Measurements from ENCODE around the gene DIO3.

DIO3 gene

DNA sequence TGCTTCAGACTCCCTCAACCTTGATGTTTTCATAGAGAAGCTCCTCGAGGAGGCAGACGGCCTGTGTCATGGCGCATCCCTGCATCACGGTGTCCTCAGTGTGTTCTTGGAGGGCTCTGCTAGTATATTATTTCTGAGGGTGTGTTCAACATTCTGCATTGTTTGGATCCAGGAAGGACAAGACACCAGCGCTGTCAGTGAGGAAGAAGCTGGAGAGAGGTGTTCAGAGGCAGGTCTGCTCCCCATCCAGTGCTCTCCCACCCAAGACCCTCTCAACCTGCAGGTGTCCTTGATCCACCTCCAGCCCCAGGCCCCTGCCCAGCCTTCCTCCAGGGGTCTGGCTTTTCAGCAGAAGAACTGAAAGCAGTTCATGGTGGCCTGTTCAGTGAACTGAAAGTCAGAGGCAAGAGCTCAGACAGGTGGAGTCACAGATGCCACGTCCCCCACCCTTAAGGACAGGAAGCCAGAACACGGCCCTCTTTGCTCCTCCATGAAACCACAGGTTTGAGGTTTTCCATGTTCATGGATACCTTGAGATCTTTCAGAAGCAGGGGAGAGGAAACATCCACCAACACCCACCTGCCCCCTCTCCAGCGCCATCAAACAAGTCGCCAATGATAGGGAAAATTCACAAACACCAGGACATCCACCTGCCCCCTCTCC lies 37.4 kb downstream of the DIO3 start:
- no peak for DNase-seq (ENCODE audit: low spot score)

DNA sequence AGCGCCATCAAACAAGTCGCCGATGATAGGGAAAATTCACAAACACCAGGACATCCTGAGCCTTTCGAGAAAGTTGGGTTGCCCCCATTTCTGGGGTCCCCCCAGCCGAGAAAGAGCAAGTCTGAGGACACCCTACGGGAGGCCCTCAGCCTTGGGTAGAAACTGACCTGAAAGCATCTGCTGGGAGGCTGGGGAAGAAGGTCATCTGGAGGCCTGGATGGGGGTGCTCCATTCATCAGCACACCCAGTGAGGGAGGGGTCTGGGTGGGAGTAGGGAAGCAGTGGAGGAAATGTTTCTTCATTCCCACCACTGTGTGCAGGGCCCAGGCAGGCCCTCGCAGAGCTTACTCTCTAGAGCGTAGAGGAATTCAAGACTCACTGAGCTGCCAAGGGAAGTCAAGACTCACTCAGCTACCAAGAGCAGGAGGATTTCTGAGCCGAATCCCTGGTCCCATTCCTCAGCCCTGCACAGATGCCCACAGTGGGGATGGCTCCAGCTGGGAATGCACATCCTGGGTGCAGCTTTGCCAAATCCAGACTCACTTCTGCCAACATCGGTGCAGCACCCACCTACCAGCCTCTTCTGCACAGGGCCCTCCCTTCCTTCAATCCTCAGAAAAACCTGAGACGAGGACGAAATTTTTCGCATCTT lies 38.1 kb downstream of the DIO3 start:
- DNase-seq (ENCODE audit: low spot score): no peak

GRCh38 chr14:101600336-101600890 lies 39.1 kb downstream of the DIO3 start:
- DNase-seq (ENCODE audit: low spot score): no peak

DNA sequence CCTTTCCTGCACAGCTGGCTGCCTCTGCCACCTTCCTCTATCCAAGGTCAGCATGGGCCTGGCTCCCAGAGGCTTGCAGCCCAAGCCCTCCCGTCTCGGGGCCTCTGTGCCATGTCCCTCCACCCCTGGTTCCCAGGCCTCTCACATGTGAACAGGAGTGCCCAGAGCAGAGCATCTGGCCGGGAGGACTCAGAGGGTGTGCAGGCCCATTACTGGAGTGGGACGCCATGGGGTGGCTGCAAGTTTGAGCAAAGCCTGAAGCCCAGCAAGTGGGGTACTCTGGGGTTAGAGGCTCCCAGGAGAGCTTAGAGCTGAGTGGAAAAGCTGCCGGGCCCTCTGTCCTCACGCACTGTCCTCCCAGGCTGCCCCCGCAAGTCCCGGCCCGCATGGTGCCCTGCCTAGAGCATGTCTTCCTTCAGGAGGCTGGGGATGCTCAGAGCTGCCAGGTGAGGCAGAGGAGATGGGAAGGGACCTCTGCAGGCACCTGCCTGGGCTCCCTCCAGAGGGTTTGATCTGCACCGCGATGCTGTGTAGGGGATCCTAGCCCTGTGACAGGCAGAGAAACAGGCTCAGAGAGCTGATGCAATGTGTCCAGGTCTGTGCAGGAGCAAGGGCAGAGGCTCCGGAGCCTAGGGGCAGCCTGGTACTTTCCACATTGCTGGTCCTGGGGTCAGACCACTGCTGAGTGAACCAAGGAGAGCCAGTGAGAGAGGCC lies 39.8 kb downstream of the DIO3 start:
- no peak for DNase-seq (ENCODE audit: low spot score)

GRCh38 chr14:101601606-101602465 lies 40.5 kb downstream of the DIO3 start:
- DNase-seq (ENCODE audit: low spot score): no peak

DNA sequence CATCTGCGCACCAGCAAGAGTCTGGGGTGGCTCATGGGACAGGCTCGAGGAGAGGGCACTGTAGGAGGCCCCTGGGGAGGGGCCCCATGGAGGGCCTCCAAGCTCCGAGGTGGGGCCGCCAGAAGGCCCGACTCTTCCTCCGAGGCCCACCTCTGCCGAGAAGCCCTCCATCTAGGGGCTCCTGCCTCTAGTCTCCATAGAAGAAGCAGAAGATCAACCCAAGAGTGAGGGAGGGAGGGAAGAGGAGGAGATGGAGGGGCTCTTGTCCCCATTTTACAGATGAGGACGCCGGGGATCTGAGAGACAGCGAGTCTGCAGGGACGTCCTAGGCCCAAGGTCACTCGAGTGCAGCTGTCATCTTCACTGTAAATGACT lies 41.2 kb downstream of the DIO3 start:
- no peak for DNase-seq (ENCODE audit: low spot score)

GRCh38 chr14:101603096-101603495 lies 41.8 kb downstream of the DIO3 start:
- no peak for DNase-seq (ENCODE audit: low spot score)

- no peak for DNase-seq (ENCODE audit: low spot score)
Measured at GRCh38 chr14:101604228-101604934, 43.1 kb downstream of the DIO3 start.

DNA sequence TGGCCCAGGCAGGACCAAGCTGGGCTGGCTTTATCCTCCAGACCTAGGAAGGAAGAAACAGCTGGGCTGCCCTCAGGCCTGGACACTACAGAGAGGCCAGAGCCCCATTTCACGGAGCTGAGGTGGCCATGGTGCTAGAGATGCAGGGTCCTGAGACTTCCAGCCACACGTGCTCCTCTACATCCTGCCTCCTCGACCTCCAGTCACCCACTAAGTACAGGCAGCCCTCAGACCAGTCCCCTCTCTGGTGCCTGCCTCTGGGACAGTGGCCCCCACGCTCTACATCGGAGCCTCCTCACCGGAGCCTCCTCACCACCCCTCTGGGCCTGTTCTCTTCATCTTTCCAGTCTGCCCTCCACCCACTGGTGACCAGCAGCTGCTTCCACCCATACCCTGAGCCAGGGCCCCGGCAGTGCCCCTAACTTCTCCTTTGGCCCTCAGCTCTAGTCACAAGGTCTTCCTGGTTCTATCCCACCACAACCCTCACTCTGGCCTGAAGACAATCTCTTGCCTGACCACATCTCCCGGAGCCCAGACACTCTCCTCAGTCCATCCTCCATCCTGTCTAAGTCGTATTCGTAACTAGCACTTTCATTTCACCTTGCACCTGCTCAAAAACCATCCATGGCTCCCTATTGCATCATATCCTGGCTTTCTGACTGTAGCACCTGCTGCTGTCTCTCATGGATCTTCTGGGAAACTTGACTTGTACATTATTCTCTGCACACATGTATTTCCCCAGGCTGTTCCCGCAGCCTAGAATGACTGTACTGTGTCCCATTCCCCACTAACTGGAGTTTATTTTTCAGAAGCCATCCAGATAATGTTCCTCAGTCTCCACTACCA lies 43.9 kb downstream of the DIO3 start:
- DNase-seq (ENCODE audit: low spot score): no peak

DNA sequence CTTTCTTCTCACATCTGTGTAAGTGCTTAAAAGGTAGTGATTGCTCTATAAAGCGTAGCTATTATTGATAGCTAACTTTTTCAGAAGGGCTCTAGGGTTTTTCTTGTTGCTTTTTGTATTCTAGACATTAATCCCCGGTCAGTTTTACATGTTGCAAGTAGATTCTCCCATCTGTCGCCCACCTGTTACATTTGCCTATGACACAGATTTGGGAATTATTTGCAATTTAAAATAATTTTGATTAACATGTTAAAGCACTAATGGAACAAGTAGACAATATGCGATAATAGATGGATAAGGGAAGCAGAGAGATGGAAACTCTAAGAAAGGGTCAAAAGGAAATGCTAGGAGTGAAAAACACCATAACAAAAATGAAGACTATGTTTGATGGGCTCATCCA lies 44.5 kb downstream of the DIO3 start:
- DNase-seq (ENCODE audit: low spot score): no peak
